T-helper 22 cell (primary cell): ENCODE measurements around the gene TBC1D9B.

ENCODE experiments used
- DNase-seq: peaks from one replicate; pipeline ENCODE4 v3.0.0-alpha.2; 2020; ENCODE audit warnings: low read depth

TBC1D9B gene

GRCh38 chr5:179820483-179821297 lies 87.0 kb downstream of the TBC1D9B start, which contains the start of gene SQSTM1:
TSS of gene SQSTM1 (plus strand) at chr5:179820905. CDS start at chr5:179820937, 32 bp downstream.
- peak; percentile 67 for DNase-seq

- DNase-seq: no peak
Measured at GRCh38 chr5:179820127-179820482, 87.6 kb downstream of the TBC1D9B start.

- DNase-seq: peak; percentile 39
Measured at GRCh38 chr5:179819296-179820126, 88.2 kb downstream of the TBC1D9B start.

- DNase-seq: peak; percentile 94
Measured at GRCh38 chr5:179818746-179819295, 88.9 kb downstream of the TBC1D9B start.

- no peak for DNase-seq
Measured at GRCh38 chr5:179817890-179818745, 89.6 kb downstream of the TBC1D9B start.

DNA sequence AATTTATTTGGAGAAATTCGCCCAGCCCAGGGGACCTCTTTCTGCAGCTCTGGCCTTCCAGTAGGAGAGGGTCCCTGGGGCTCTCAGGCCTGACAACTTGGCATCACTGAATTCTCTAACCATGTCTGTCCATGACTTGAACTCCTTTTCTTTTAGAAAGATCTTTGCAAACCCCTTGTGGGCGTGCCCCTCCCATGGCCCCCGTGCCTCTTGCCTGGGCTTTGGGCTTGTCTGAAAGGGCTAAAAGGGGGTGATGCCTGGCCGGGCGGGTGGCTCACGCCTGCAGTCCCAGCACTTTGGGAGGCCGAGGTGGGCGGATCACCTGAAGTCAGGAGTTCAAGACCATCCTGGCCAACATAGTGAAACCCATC lies 90.2 kb downstream of the TBC1D9B start:
- DNase-seq: no peak

GRCh38 chr5:179816796-179817469 lies 90.8 kb downstream of the TBC1D9B start:
- DNase-seq: no peak

DNA sequence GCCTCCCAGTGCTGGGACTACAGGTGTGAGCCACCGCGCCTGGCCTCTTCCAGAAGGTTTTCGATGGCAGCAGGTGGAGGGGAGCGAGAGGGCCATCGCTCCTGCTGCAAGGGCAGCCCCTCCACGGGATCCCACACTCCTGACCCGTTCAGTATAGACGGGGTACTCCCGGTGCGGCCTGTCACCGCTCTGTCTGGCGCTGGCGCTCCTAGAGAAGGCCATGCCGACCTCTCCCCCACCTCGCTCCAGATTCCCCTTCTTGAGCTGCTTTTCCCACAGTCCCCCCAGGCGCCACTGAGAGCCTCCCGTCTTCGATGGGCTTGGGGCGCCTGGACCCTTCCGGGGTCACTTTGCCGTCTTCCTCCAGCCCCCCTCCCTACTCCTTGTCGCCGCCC lies 91.3 kb downstream of the TBC1D9B start:
- no peak for DNase-seq

- no peak for DNase-seq
Measured at GRCh38 chr5:179815491-179816249, 92.0 kb downstream of the TBC1D9B start.

DNA sequence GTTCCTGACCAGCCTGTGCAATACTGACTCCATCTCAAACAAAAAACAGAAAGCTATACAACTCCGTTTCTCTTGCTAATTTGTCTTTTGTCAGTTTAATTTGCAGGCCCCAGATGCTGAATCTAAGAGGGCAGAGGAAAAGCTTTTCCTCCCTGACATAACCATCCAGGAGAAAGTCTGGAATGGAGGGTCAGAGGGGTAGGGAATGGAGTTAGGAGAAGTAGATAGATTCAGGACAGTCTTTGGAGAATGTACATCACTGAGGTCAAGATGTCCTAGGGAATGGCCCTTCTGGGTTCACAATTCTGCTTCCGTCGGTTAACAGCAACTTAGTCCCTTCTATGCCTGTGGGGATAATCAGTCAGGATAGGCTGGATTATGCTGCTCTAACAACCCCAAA lies 93.6 kb downstream of the TBC1D9B start:
- DNase-seq: no peak

GRCh38 chr5:179812997-179813607 lies 94.6 kb downstream of the TBC1D9B start:
- DNase-seq: no peak

DNA sequence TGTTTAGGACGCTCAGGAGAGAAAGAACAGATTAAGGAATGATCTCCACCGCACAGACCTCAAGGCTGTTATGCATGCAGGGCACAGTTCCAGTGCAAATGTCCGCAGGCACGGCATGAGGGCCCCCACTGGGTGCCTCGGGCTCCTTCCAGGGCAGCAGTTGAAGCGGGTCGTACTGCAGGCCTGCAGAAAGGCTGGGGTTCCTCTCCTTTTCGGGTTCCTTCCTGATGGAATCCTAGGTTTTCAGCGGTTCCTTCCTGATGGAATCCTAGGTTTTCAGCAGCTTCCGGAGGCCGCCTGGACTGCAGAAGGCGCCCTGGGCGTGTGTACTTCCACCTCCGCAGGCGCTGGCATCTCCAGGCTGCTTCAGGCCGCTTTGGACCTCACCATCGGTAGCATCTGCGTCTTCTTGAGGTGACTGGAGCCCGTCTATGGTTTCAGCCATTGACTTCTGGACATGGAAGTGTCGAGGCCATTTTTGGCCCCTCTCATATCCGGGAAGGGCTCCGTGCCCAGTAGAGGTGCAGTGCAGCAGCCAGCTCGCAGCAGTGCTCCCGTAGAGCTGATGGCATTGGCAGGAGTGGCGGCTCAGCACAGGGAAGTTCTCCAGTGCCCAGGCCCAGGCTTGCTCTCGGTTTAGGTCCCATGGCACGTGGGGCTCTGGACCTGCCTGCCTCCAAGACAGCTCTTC lies 95.4 kb downstream of the TBC1D9B start:
- DNase-seq: no peak
